H1 (cell line): ENCODE measurements around the gene PRSS53. TPM values are rescaled to one million over a fixed set of nuclear protein-coding genes. Genes with fewer than 3 reads are reported as not detected.

Experiments used
- CTCF ChIA-PET: fragments of 300-600 bp; sonication (Branson Sonifier 250); formaldehyde crosslinking; loops from one replicate; lab custom pipeline; 2021; ENCODE audit not compliant: partially characterized antibody; lab: Charles Lee
- POLR2A ChIA-PET: fragments of 300-600 bp; sonication (Branson Sonifier 250); formaldehyde crosslinking; loops from one replicate; lab custom pipeline; 2021; ENCODE audit warnings: inconsistent platforms; ENCODE audit not compliant: partially characterized antibody; lab: Charles Lee
- DNase-seq, 2 experiments: peaks; one replicate each; pipeline versions ENCODE4 v3.0.0 to v3.0.0-alpha.2; 2010 to 2022; ENCODE audit warnings: low spot score in 2 of 2, low read depth in 1 of 2, mixed read lengths in 1 of 2
- FAIRE-seq: peaks from 2 replicates; lab custom pipeline; 2011; peaks lifted over from hg19 to GRCh38; lab: Jason Lieb, UNC
- H2AFZ ChIP-seq: 2 replicates; pipeline ENCODE4 v1.8.1; 2012; ENCODE audit warnings: low read length, inconsistent platforms
- H2AK5ac ChIP-seq: 2 replicates; pipeline ENCODE4 v1.6.1; 2013; ENCODE audit warnings: low read depth, low read length
- H2BK120ac ChIP-seq: replicated peaks from 2 replicates; pipeline ENCODE3; 2013; ENCODE audit warnings: low read depth, low read length, inconsistent platforms
- H2BK12ac ChIP-seq: 2 replicates; pipeline ENCODE4 v1.6.1; 2013; ENCODE audit warnings: low read depth, low read length
- H2BK15ac ChIP-seq: 2 replicates; pipeline ENCODE4 v1.6.1; 2013; ENCODE audit warnings: low read length
- H2BK20ac ChIP-seq: 2 replicates; pipeline ENCODE4 v1.6.1; 2013; ENCODE audit warnings: low read length
- H2BK5ac ChIP-seq: 2 replicates; pipeline ENCODE4 v1.6.1; 2013; ENCODE audit warnings: low read depth, low read length
- H3K14ac ChIP-seq: 2 replicates; pipeline ENCODE4 v1.6.1; 2013; ENCODE audit warnings: inconsistent platforms; ENCODE audit not compliant: insufficient read length
- H3K18ac ChIP-seq: 2 replicates; pipeline ENCODE4 v1.6.1; 2013; ENCODE audit warnings: low read length; ENCODE audit errors: extremely low read depth
- H3K23ac ChIP-seq: 2 replicates; pipeline ENCODE4 v1.6.1; 2013; ENCODE audit warnings: inconsistent platforms; ENCODE audit not compliant: insufficient read length
- H3K23me2 ChIP-seq: 2 replicates; pipeline ENCODE4 v1.6.1; 2013; ENCODE audit warnings: low read depth, low read length
- H3K27ac ChIP-seq: 2 replicates; pipeline ENCODE4 v1.6.1; 2011; ENCODE audit warnings: low read depth, low read length, inconsistent platforms
- H3K27me3 ChIP-seq, 4 experiments: replicated peaks in 1 of 4; 1 replicate in 1 of 4; 2 replicates in 3 of 4; pipeline versions ENCODE4 v1.6.1 to v1.8.1; 2011 to 2013; ENCODE audit warnings: low read length in 3 of 4, mild to moderate bottlenecking in 3 of 4, inconsistent platforms in 2 of 4, mixed read lengths in 2 of 4, moderate library complexity in 1 of 4; ENCODE audit not compliant: control insufficient read depth in 3 of 4, insufficient read depth in 3 of 4; ENCODE audit errors: extremely low read depth in 1 of 4
- H3K36me3 ChIP-seq, 4 experiments: 2 replicates each; pipeline versions ENCODE4 v1.6.1 to v1.8.1; 2011 to 2013; ENCODE audit warnings: mild to moderate bottlenecking in 4 of 4, low read length in 3 of 4, moderate library complexity in 2 of 4, control low read depth in 1 of 4, inconsistent platforms in 1 of 4; ENCODE audit not compliant: insufficient read depth in 4 of 4, control insufficient read depth in 2 of 4
- H3K4ac ChIP-seq: replicated peaks from 2 replicates; pipeline ENCODE3; 2013; ENCODE audit warnings: low read length, low read depth, mixed read lengths, inconsistent platforms; ENCODE audit not compliant: insufficient read length
- H3K4me1 ChIP-seq, 4 experiments: replicated peaks in 1 of 4; 1 replicate in 1 of 4; 2 replicates in 3 of 4; pipeline versions ENCODE4 v1.6.1 to v1.8.1; 2011 to 2013; ENCODE audit warnings: low read length in 3 of 4, inconsistent platforms in 2 of 4, mixed read lengths in 1 of 4; ENCODE audit not compliant: insufficient read depth in 4 of 4, control insufficient read depth in 3 of 4
- H3K4me2 ChIP-seq, 2 experiments: 2 replicates each; pipeline versions ENCODE4 v1.6.1 to v1.8.1; 2011 to 2013; ENCODE audit warnings: low read depth in 2 of 2, low read length in 2 of 2, control low read depth in 1 of 2, inconsistent platforms in 1 of 2, mild to moderate bottlenecking in 1 of 2; ENCODE audit not compliant: insufficient read depth in 1 of 2
- H3K4me3 ChIP-seq, 4 experiments: fragments of 200-600, 300-600 bp in 1 of 4; sonication (generic), shearing (Covaris generic), sonication (Bioruptor Twin) in 1 of 4; 2 replicates each; pipeline versions ENCODE4 v1.5.1 to v1.8.1; 2011 to 2016; ENCODE audit warnings: low read length in 4 of 4, low read depth in 3 of 4, control low read depth in 2 of 4, inconsistent platforms in 2 of 4, mild to moderate bottlenecking in 2 of 4, mixed read lengths in 1 of 4, moderate library complexity in 1 of 4; ENCODE audit not compliant: insufficient read depth in 2 of 4; ENCODE audit errors: extremely low read depth in 1 of 4
- H3K56ac ChIP-seq: replicated peaks from 2 replicates; pipeline ENCODE3; 2013; ENCODE audit warnings: low read depth, mild to moderate bottlenecking, mixed read lengths, low read length, inconsistent platforms; ENCODE audit not compliant: insufficient read length
- H3K79me1 ChIP-seq: 2 replicates; pipeline ENCODE4 v1.6.1; 2013; ENCODE audit warnings: low read depth, low read length, control low read depth
- H3K79me2 ChIP-seq, 2 experiments: 2 replicates each; pipeline versions ENCODE4 v1.6.1 to v1.8.1; 2012 to 2013; ENCODE audit warnings: low read length in 2 of 2, mild to moderate bottlenecking in 2 of 2, inconsistent platforms in 1 of 2; ENCODE audit not compliant: insufficient read depth in 2 of 2, control insufficient read depth in 1 of 2
- H3K9ac ChIP-seq, 4 experiments: replicated peaks in 1 of 4; 1 replicate in 1 of 4; 2 replicates in 3 of 4; pipeline versions ENCODE4 v1.6.1 to v1.8.1; 2011 to 2013; ENCODE audit warnings: low read depth in 3 of 4, low read length in 3 of 4, control low read depth in 2 of 4, mild to moderate bottlenecking in 2 of 4, moderate library complexity in 2 of 4, inconsistent platforms in 1 of 4; ENCODE audit errors: extremely low read depth in 1 of 4
- H3K9me3 ChIP-seq, 2 experiments: 2 replicates each; pipeline versions ENCODE4 v1.6.1 to v1.8.1; 2012 to 2013; ENCODE audit warnings: mild to moderate bottlenecking in 2 of 2, moderate library complexity in 2 of 2, control low read depth in 1 of 2, inconsistent platforms in 1 of 2, low read depth in 1 of 2, low read length in 1 of 2, mixed read lengths in 1 of 2; ENCODE audit not compliant: insufficient read depth in 2 of 2
- H4K20me1 ChIP-seq, 2 experiments: replicated peaks in 1 of 2; 2 replicates each; pipeline versions ENCODE3 to v1.8.1; 2011 to 2013; ENCODE audit warnings: inconsistent platforms in 2 of 2, low read length in 2 of 2, mild to moderate bottlenecking in 1 of 2; ENCODE audit not compliant: insufficient read depth in 2 of 2, control insufficient read depth in 1 of 2
- H4K5ac ChIP-seq: 2 replicates; pipeline ENCODE4 v1.6.1; 2013; ENCODE audit warnings: low read length, low read depth, mixed read lengths, inconsistent platforms; ENCODE audit not compliant: insufficient read length
- H4K8ac ChIP-seq: 2 replicates; pipeline ENCODE4 v1.8.0; 2013; ENCODE audit warnings: mild to moderate bottlenecking, moderate library complexity, low read length, inconsistent platforms; ENCODE audit not compliant: insufficient read depth; ENCODE audit errors: extremely low read depth
- H4K91ac ChIP-seq: replicated peaks from 2 replicates; pipeline ENCODE3; 2013; ENCODE audit warnings: low read length, mixed read lengths, inconsistent platforms; ENCODE audit not compliant: insufficient read length
- ASH2L ChIP-seq: fragments of 200-600, 300-600 bp; sonication (generic); IDR thresholded peaks from one replicate; pipeline ENCODE4 v1.7.1; 2017; ENCODE audit warnings: low read length
- BACH1 ChIP-seq: IDR thresholded peaks from 2 replicates; pipeline ENCODE4 v1.6.1; 2012; ENCODE audit warnings: low read length, improper control_type of control experiment
- BRCA1 ChIP-seq: IDR thresholded peaks from 2 replicates; pipeline ENCODE4 v1.6.1; 2012; ENCODE audit warnings: low read depth, low read length, improper control_type of control experiment
- FOSL1 ChIP-seq: IDR thresholded peaks from 2 replicates; pipeline ENCODE4 v1.6.1; 2011; ENCODE audit warnings: mild to moderate bottlenecking, low read depth, low read length, moderate library complexity; ENCODE audit not compliant: insufficient read depth
- POLR2A ChIP-seq, 2 experiments: IDR thresholded peaks; 1 replicate in 1 of 2; 2 replicates in 1 of 2; pipeline ENCODE4 v1.6.1; 2011; ENCODE audit warnings: low read depth in 2 of 2, low read length in 2 of 2, mild to moderate bottlenecking in 2 of 2; ENCODE audit errors: control extremely low read depth in 1 of 2
- WGBS, 2 experiments: shearing (Covaris generic) in 1 of 2; methylation state at CpG; one replicate each; pipeline versions ENCODE4 v1.1.6 to v1.1.7; 2013 to 2015; ENCODE audit warnings: low lambda C conversion rate in 2 of 2, mixed read lengths in 2 of 2, inconsistent platforms in 1 of 2, low coverage in 1 of 2, missing lambda C conversion rate in 1 of 2; ENCODE audit not compliant: insufficient replicate concordance in 2 of 2, insufficient coverage in 1 of 2, insufficient read length in 1 of 2; ENCODE audit errors: extremely low coverage in 1 of 2, missing lambda C conversion rate in 1 of 2; 5-methylcytosine and 5-hydroxymethylcytosine counted together
- polyA plus RNA-seq, 7 experiments: library from polyadenylated mRNA; depleted of rRNA in 3 of 7; stranded (reverse) in 5 of 7; unstranded in 2 of 7; fragments of >200 nt in 5 of 7; fragments of 200-250 nt in 2 of 7; gene quantifications; 1 replicate in 5 of 7; 2 replicates in 1 of 7; 4 replicates in 1 of 7; pipeline versions ENCODE4 v1.2.1 to v1.2.3, GENCODE V29; 2011 to 2013; ENCODE audit warnings: missing spikeins in 2 of 7, mixed read lengths in 2 of 7
- total RNA-seq: library from RNA; stranded (reverse); fragmentation: NEBNext Ultra II Directional; extraction: Animal tissue kit (Norgen Biotek cat#: 25700); gene quantifications from 2 replicates; pipeline ENCODE4 v1.2.1, GENCODE V29; 2021

Gene PRSS53
- total and polyA plus RNA-seq, 2 of the 8 experiments (the other 6 are each of a cell fraction or from before 2014, with no cell fraction given): 1.7 to 2.6 TPM

- TF ChIP-seq ASH2L: no peak
- TF ChIP-seq BACH1: no peak
- TF ChIP-seq POLR2A (IDR thresholded peaks at IDR 0.05; ENCODE audit: control extremely low read depth in 1 of 2, low read depth in 2 of 2, low read length in 2 of 2): no peak
- TF ChIP-seq BRCA1: no peak
- TF ChIP-seq FOSL1: no peak
- no peak overlapping the region for H2BK12ac ChIP-seq
- no peaks in the 10 kb centered on the region for H3K27me3 ChIP-seq
- no peak overlapping the region for H3K4me2 ChIP-seq
- H3K23me2 ChIP-seq: no peaks in the 10 kb centered on the region
- H3K56ac ChIP-seq: no peak overlapping the region
- H4K5ac ChIP-seq: no peak overlapping the region
- H3K79me2 ChIP-seq: peaks cover 0 to 24% of the 10 kb centered on the region in 2 experiments; a peak in 2 of 4 replicates
- no peaks in the 10 kb centered on the region for H3K4me1 ChIP-seq
- no peak overlapping the region for H2BK20ac ChIP-seq
- no peak overlapping the region for H2AFZ ChIP-seq
- no peak overlapping the region for H4K91ac ChIP-seq
- ChIA-PET CTCF (interaction anchor here (0.7 to 2.3 kb wide), 2 partner anchors 13 to 78 kb away, joined by 3 to 7 read pairs; no protein-coding TSS in a partner anchor), POLR2A (interaction anchor here (0.7 to 2.3 kb wide), 8 partner anchors 11 to 116 kb away, joined by 3 to 10 read pairs (median 4); partner anchors contain the start of genes FUS, ZNF646 and ZNF668)
- H4K8ac ChIP-seq: 0 out of 2 replicates have a peak overlapping the region, but pooled peaks have one; percentile 5
- peaks cover 6 to 28% (median 14%) of the 10 kb centered on the region in 4 experiments; a peak in 6 of 8 replicates for H3K36me3 ChIP-seq
- H3K79me1 ChIP-seq: peaks cover 5% of the 10 kb centered on the region; the same call in 1 of the 2 replicates
- no peak overlapping the region for H2BK15ac ChIP-seq
- H3K9me3 ChIP-seq: no peaks in the 10 kb centered on the region
- DNase-seq (no peak), FAIRE-seq (no peak)
- no peak overlapping the region for H3K4me3 ChIP-seq
- no peak overlapping the region for H3K18ac ChIP-seq
- H2BK5ac ChIP-seq: no peak overlapping the region
- no peak overlapping the region for H3K14ac ChIP-seq
- WGBS, 2 experiments: 99% methylated on average over 9 of the region's 9 CpGs; no CpG with 5 or more reads in 1 of the 2 experiments
- no peak overlapping the region for H2BK120ac ChIP-seq
- H3K23ac ChIP-seq: no peak overlapping the region
- no peak overlapping the region for H3K9ac ChIP-seq
- H3K27ac ChIP-seq: no peak overlapping the region
- peaks cover 0 to 15% of the 10 kb centered on the region in 2 experiments for H4K20me1 ChIP-seq
- no peak overlapping the region for H2AK5ac ChIP-seq
- no peak overlapping the region for H3K4ac ChIP-seq
Observed at GRCh38 chr16:31063495-31063842, 25.3 kb downstream of the PRSS53 start.
